ENCODE data around the gene TAF5L. TPM values are rescaled to one million over a fixed set of nuclear protein-coding genes. Genes with fewer than 3 reads are reported as not detected.

The TAF5L gene
- total RNA-seq, 1 donor from 2014 or later = 12.5 TPM

- no peak overlapping the region for H3K4me3 ChIP-seq
- no peak for DNase-seq (ENCODE audit: extremely low spot score in 2 of 2)
- no peaks in the 10 kb centered on the region for H3K4me1 ChIP-seq
- no peaks in the 10 kb centered on the region for H3K27me3 ChIP-seq
- H3K9me3 ChIP-seq = no peaks in the 10 kb centered on the region
- intact Hi-C loops (cut with DNase I) = no loop called here
- peaks cover 0 to 43% of the 10 kb centered on the region in 2 donors for H3K36me3 ChIP-seq
- no peak overlapping the region for H3K27ac ChIP-seq
- no peak for TF ChIP-seq POLR2A (IDR thresholded peaks at IDR 0.05)
- TF ChIP-seq POLR2AphosphoS5 (IDR thresholded peaks at IDR 0.05; ENCODE audit: insufficient read depth in 1 of 2, low read depth in 1 of 2) = no peak
- no peak for TF ChIP-seq CTCF (IDR thresholded peaks at IDR 0.05)
Observed at GRCh38 chr1:229642970-229643369, 17.0 kb upstream of the TAF5L start.

DNA sequence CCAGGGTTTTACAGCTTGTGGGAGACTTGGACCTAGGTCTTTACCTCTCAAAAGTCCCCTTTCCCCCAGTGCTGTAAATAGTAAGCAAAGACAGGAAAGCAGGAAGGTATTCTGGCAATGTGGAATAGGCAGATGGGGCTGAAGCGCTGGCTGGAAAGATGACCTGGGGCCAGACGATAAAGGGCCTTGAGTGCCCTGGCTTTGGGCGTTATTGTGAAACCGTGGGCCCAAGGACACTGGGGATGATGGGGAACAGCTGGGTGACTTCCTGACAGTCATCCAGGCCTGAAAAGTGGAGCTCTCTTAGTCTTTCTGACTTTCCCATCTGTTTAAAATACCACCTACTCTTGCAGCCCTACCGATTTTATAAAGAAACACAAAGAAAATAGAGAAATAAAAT is 16.5 kb upstream of the TAF5L start:
- intact Hi-C loops (cut with DNase I) = no loop called here
- no peaks in the 10 kb centered on the region for H3K9me3 ChIP-seq
- TF ChIP-seq POLR2A (IDR thresholded peaks at IDR 0.05) (no peak), CTCF (IDR thresholded peaks at IDR 0.05) (no peak), POLR2AphosphoS5 (IDR thresholded peaks at IDR 0.05; ENCODE audit: insufficient read depth in 1 of 2, low read depth in 1 of 2) (no peak)
- peaks cover 0 to 43% of the 10 kb centered on the region in 2 donors for H3K36me3 ChIP-seq
- H3K27ac ChIP-seq = no peak overlapping the region
- no peak for DNase-seq (ENCODE audit: extremely low spot score in 2 of 2)
- no peaks in the 10 kb centered on the region for H3K4me1 ChIP-seq
- no peaks in the 10 kb centered on the region for H3K27me3 ChIP-seq
- no peak overlapping the region for H3K4me3 ChIP-seq

- DNase-seq (ENCODE audit: extremely low spot score in 2 of 2) = no peak
- peaks cover 0 to 42% of the 10 kb centered on the region in 2 donors for H3K36me3 ChIP-seq
- intact Hi-C loops (cut with DNase I) = no loop called here
- no peak overlapping the region for H3K27ac ChIP-seq
- TF ChIP-seq POLR2A (IDR thresholded peaks at IDR 0.05) = no peak
- no peak for TF ChIP-seq CTCF (IDR thresholded peaks at IDR 0.05)
- no peak for TF ChIP-seq POLR2AphosphoS5 (IDR thresholded peaks at IDR 0.05; ENCODE audit: insufficient read depth in 1 of 2, low read depth in 1 of 2)
- H3K27me3 ChIP-seq = no peaks in the 10 kb centered on the region
- H3K4me3 ChIP-seq = no peak overlapping the region
- no peaks in the 10 kb centered on the region for H3K4me1 ChIP-seq
- H3K9me3 ChIP-seq = no peaks in the 10 kb centered on the region
Observed at GRCh38 chr1:229641306-229641705, 15.4 kb upstream of the TAF5L start.

GRCh38 chr1:229640455-229640854 is 14.5 kb upstream of the TAF5L start:
- Histone ChIP-seq H3K4me3 (no peak overlapping the region), H3K27ac (no peak overlapping the region), H3K9me3 (no peaks in the 10 kb centered on the region), H3K4me1 (no peaks in the 10 kb centered on the region), H3K27me3 (no peaks in the 10 kb centered on the region), H3K36me3 (peaks cover 0 to 42% of the 10 kb centered on the region in 2 donors)
- no peak for DNase-seq (ENCODE audit: extremely low spot score in 2 of 2)
- intact Hi-C loops (cut with DNase I) = no loop called here
- TF ChIP-seq POLR2AphosphoS5 (IDR thresholded peaks at IDR 0.05; ENCODE audit: insufficient read depth in 1 of 2, low read depth in 1 of 2) = no peak
- TF ChIP-seq CTCF (IDR thresholded peaks at IDR 0.05) = no peak
- no peak for TF ChIP-seq POLR2A (IDR thresholded peaks at IDR 0.05)

- no peak for DNase-seq (ENCODE audit: extremely low spot score in 2 of 2)
- Histone ChIP-seq H3K27me3 (no peaks in the 10 kb centered on the region), H3K9me3 (no peaks in the 10 kb centered on the region), H3K36me3 (peaks cover 0 to 38% of the 10 kb centered on the region in 2 donors), H3K4me1 (no peaks in the 10 kb centered on the region), H3K27ac (no peak overlapping the region), H3K4me3 (no peak overlapping the region)
- TF ChIP-seq POLR2AphosphoS5 (IDR thresholded peaks at IDR 0.05; ENCODE audit: insufficient read depth in 1 of 2, low read depth in 1 of 2) (no peak), POLR2A (IDR thresholded peaks at IDR 0.05) (no peak)
- intact Hi-C loops (cut with DNase I) = no loop called here
Observed at GRCh38 chr1:229637746-229638145, 11.8 kb upstream of the TAF5L start.

Data from vagina (tissue), 2 donors.